HG03097 (cell line): Measurements from ENCODE around the gene CDC42BPA.

Experiments used
- ATAC-seq: cut with Tn5 transposase; IDR thresholded peaks from one replicate; pipeline ENCODE4 v1.9.1; 2021; ENCODE audit not compliant: unreplicated experiment, low FRiP score

CDC42BPA gene

DNA sequence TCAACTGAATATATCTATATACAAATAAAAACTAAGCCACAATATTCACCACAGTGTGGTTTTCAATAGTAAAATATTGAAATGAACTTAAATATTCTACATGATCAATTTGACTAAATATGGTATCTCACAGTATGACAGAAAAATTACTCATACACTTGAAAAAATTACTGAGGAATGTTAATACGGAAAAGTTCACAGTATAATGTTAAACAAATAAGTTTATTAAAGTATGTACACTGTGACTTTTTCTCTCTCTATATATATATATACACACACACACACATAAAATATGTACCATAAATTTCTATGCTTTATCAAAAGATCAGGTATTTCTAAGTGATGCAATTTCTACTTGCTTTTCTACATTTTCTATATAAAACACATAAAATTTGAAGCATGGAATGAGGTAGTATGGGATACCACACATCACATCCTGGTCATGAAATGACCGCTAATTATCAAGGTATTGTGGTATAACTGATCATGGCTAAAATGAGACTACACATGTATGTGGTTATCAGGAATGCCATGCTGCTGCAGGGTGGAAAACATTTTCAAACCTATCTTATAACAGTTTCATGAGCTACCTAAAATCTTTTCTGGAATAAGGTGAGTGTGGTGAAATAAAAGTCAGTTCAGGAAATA, 102.3 kb downstream of the CDC42BPA start:
- no peak for ATAC-seq

DNA sequence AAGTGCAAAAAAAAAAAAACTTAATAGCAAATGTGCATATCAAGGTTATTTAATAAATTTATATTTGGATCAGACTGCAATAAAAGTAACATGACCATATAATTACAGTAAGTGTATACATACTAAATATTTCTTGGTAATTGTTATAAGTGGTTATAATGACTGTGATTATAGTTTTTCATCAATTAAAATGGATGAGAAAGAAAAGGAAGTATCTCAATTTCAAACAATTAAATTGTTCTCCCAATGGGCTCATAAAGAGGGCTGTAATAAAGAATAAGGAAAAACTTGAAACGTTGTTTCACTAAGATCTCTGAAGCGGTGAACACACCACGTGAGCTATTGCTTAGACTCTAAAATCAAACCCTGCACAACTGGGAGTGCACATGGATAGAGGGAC, 104.1 kb downstream of the CDC42BPA start:
- no peak for ATAC-seq

DNA sequence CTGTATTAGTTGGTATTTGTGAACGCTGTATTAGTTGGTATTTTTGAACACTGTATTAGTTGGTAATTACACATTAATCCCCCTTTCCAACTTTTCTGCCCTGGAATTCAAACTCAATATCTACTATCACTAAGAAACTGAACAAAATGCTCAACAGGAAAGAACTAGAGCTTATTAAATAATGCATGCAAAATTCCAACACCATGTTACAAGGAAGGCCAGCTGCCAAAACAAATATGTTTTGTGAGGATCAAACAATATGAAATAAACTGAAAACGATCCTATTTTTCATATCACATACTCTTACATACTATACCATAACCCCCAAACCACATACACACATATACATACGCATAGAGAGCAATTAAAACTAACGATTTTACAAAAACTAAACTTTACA, 104.9 kb downstream of the CDC42BPA start:
- ATAC-seq = no peak

DNA sequence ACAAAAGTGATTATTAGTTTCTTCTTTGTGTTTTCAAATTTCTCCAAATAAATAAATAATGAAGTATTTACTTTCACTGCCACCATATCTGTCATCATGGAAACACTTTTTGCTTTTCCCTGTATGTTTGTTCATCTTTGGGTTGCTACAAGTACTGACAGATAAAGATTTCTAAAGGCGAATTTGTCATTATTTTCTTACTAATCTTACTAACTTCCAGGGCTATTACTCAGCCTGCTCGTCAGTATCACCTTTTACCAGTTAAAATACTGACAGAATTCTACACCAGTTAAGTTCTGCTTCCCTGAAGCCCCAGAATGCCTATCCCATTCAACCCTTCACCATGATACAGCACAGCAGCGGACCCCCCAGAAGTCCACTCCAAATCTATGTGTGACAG, 106.1 kb downstream of the CDC42BPA start:
- no peak for ATAC-seq

DNA sequence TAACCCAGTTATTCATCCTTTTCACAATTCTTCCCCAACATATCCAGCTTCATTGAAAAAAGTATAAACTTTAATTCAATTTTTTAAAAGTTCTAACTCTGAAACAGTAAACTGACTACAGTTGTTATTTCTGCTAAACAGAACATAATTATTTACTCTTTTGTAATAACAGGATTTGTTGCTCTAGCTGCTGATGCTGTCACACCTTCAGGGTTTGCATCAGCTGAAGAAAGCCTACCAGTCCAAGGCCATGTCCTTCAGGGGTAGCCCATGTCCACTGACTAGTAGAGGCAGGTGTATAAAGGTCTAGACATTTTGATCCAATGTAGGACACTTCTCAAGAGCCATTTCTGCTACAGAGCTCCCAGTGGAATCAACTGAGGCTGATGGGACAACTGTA, 107.7 kb downstream of the CDC42BPA start:
- no peak for ATAC-seq

DNA sequence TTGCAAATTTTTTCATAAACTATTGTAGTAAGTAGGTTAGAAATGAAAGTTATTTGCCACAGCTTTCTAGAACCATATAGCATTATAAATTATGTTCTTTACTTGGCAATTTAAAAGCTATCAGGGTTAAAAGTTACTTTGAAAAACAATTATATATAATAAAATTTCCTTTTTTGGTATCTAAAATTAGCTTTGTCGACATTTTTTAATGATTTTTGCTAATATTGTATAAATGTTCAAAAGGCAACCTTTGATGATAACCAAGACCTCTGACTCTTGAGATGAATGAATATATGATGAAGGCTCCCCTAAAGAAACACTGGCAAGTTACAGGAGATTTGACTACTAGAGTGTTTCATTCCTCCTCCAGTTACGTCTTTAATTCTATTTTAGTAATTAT, 121.2 kb downstream of the CDC42BPA start:
- ATAC-seq = no peak

DNA sequence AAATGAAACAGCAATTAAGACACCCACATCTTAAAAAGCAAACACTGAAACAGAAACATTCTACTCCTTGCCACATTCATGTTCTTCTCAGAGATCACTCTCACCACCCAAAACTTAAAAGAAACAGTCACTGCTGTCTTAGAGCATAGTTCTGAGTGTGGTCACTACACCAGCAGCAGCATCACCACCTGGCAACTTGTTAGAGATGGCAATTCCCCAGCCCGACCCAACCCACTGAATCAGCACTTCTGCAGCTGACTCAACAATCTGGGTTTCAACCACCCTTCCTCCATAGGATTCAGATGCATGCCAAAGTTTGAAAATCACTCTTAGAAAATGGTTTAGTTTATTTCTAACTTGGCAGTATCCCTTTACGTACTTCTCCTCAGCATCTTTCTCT, 126.1 kb downstream of the CDC42BPA start:
- peak; percentile 72 for ATAC-seq

DNA sequence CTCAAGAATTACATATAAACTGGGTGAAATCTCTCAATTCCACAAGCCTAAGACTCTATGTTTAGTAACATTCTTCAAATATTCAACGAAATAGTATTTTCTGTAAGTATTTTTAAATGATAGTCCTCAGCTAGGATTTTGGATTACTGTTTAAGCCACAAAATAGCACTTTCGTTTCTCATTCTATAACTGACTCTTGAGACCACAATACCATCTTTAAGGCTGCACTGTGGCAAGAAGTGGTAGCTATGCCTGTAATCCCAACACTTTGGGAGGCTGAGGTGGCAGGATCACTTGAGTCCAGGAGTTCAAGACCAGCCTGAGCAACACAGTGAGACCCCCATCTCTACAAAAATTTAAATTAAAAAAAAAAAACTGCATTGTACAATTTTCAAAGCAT, 126.7 kb downstream of the CDC42BPA start:
- peak; percentile 68 for ATAC-seq

DNA sequence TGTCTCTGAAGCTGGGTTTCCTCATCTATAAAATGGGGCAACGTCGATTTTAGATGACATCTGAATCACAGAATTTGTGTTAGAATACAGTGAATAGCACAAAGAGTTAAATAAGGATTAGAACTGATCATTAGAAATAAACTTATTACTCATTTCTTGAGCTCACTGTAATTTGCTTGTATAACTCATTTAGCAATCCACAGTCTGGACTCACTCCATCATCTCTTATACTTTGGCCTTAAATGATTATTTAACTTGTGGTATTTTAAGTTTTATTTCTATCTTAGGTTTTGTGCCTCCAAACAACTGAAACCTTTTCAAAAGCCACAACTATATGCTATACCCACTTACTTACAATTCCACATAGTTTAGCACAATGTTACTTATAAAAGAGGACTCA, 128.0 kb downstream of the CDC42BPA start:
- no peak for ATAC-seq

DNA sequence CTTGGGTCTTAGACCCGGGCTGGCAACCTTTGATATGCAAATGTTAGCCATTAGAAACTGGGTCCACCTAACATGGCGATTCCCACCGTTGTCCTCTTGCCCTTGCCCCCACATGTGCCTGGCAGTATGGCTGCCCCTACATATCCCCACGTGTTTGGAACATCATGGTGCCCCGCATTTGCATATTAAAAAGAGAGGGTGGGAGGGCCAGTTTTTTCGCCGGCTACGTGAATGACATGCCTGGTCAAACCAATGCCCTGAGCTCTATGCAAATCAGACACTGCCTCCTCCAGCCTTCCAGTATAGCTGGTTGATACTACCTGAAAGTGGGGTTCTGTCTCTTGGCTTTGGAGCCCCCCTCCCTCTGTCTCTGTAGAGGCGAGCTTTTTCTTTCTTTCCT, 133.0 kb downstream of the CDC42BPA start:
- ATAC-seq = no peak

DNA sequence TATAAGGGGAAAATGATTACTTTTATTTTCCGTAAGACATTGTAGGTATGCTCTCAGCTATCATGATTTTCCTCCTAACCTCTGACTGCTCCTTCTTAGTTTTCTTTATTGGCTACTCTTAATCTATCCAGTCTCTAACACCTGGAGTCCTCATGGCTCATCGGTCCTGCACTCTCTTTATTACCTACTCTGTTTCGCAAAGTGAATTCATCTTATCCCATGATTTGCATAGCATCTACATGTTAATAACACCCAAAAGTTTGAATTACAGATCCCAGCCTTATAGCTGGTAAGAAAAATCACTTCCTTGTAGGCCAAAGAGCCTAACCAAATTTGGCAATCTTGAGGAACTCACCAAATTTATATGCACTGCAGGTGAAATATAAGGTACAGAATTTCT, 136.3 kb downstream of the CDC42BPA start:
- ATAC-seq = no peak

DNA sequence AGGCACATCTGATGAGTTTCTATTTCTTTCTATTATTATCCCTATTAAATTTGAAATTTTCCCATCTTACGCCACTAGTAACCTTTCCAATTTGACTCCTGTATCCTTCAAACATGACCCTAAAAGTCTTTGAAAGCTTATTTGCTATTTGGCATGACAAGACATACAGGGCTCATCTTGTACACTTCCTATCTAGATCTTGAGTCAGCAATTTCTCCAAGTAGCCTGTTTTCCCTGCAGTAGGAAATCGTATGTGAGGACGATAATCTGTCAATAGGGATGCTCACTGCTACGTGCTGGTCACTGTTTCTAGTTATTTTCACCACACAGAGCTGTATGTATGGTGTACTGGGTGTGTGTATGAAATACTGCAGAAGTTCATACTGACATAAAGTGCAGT, 142.7 kb downstream of the CDC42BPA start:
- no peak for ATAC-seq

DNA sequence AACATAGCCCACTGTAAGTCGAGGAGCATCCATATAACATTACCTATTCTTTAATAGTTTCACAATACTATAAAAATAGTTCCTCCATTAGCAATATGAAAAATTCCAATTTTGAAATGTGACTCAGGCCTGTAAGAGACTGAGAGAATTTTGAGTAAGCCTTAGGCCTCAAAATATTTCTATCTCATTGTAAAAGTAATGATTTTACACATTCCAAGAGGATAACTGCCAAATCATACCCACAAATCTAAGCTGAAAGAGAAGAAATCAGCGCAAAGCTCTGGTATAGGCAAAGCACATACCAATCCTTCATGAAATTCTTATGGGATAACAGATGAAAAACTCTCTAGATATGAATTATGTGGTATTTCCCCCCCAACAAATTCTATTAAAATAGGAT, 144.1 kb downstream of the CDC42BPA start:
- no peak for ATAC-seq

DNA sequence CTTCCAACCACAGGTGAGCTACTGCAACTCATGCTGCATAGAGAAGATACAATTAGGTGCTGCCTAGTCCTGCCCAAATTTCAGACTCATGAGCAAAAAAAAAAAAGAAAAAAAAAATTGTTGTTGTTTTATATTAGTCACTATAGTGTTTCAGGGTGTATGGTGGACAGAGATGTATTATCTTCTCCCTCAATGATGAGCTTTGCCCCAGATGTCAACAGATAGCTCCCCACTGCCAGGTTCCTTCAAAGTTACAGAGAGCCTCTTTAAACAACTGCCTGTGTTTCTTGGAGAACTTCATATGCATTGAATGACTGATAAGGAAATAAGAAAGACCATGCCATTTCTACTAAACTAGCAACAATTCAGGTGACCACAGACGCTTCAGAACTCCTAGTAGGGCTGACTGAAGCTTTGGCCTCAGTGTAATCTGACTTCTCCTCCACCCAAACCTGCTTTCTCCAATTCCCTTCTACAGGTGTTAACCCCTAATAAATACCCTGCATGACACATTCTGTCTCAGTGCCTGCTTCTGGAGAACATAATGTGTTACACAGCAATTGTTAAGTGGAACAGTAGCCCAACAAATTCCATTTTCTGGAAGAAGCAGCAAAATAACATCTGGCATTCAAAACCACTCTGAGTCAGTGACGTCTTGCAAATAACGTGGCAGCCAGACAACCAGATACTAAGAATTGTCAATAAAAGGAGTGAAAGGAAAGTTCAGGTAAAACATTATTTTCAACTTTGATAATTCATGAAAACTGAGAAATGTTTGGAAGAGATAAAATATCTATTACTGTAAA, 147.7 kb downstream of the CDC42BPA start:
- no peak for ATAC-seq

DNA sequence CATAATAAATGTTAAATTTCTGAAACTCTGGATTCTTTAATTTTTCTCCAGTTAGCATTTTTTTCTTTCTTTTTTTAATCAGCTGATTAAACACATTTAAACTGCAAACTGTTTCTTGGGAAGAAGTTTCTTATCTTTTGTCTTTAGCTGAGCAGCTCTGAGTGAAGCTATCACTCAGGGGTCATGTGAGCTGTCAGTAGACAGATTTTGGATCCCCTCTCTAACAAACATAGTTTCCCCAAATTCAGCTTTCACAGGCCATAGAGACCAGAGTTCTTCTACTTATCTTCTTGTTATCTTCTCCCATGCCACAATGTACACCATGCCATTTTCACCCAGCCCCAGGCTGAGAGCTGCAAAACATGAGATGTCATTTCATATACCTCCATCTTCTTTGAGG, 148.9 kb downstream of the CDC42BPA start:
- no peak for ATAC-seq

DNA sequence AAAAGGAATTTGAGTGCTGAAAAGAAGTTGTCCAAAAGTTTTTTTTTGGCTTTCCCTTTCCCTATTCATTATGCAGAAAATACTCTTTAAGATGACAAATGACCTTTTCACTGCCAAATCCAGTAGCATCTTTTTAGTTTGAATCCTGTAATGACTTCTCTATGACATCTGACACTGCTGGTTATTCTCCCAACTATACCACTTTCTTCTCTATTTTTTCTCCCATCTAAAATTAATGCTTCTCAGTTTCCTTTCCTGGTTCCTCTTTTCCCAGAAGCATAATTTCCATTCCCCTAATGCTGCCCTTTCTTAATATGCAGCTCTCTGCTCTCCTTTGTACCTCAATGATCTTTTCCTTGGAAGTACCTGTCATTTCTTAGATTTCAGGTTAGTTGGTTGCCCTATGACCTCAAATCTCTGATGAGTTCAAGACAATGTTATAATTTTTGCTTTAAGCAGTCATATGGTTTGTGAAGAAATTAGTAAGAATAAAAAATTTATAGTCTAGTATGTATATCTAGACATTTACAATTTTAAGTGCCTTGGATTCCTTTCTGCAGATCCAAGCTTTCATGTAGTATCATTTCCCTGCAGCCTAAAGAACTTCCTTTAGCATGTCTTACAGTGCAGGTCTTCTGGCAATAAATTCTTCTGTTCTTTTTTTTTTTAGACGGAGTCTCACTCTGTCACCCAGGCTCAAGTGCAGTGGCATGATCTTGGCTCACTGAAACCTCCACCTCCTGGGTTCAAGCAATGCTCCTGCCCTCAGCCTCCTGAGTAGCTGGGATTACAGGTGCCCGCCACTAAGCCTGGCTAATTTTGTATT, 150.8 kb downstream of the CDC42BPA start:
- ATAC-seq = no peak

DNA sequence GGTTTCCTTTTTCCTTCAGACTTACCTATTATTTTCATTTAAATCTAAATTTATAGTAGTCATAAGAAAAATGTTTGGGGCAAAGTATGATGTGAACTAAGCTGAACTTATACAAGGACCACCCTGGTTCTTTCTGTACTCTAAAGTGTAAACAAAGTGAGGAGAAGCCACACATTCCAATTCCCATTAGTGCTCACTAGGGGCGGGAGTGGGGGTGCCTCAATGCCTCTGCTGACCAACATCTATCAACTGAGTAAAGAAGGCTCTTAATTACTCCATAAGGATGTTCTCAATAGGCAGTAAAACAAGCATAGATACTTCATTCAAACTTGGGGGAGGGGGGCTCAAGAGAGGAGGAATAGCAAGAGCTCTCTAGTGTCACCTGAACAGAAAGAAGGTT, 151.7 kb downstream of the CDC42BPA start:
- ATAC-seq = no peak

DNA sequence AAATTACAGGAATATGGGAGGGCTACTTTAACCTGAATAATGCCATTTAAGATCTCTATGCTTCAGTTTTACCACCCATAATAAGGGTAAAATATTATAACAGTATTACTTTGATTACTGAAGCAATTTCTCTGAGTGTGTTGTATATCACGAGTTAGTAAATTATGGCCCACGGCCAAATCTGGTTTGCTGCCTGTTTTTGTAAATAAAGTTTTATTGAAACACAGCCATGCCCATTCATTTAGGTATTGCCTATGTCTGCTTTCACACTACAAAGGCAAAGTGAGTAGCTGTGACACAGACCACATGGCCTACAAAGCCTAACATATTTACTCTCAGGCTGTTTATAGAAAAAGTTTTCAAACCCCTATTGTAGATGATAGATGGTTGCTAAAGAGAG, 156.8 kb downstream of the CDC42BPA start:
- no peak for ATAC-seq

DNA sequence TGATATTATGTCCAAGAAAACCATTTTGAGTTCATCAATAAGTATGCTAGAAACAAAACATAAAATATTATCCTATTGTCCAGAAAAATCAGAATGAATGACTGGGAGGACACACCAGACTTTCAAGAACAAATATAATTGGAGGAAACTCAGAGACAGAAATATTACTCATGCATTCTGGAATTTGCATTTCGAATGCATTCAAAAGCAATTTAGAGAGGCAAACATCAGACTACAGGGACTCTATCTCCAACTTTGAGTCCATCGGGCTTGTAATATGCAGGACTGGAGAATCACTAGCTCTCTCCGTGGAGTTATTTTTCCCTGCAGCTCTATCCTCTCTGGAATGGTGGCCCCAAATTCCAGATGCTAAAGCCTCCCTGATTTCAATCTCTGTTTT, 161.8 kb downstream of the CDC42BPA start:
- no peak for ATAC-seq

DNA sequence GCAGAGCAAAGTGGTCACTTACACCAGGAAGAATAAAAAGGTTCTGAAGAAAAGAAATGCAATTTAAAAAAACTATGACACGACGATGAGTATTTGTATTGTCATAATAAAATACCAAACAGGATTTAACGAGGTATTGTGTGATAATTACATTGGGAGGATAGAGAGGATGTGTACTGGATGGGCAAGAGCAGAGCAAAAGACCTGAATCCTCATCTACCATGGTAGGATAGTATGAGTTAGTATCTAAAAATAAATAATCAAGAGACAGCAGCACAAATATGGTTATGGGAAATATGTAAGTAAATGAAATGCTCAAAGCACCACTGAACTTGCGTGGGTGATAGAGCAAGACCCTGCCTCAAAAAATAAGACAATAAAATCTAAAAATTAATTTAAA, 162.6 kb downstream of the CDC42BPA start:
- no peak for ATAC-seq

DNA sequence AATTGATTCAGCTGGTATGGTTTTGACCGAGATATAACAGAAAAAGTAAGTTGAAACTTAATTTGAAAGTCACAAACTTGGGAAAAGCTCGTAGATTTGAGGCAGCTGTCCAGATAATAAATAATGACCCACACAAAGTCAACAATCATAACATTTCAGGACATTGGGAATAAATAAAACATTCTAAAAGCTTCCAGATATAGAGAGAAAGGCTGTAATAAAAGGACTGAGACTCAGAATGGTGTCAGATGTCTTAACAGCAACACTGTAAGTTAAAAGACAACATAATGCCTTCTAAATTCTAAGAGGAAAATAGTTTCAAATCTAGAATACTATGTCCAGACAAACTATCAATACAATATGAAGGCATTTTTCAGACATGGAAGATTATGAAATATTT, 163.3 kb downstream of the CDC42BPA start:
- ATAC-seq = no peak

DNA sequence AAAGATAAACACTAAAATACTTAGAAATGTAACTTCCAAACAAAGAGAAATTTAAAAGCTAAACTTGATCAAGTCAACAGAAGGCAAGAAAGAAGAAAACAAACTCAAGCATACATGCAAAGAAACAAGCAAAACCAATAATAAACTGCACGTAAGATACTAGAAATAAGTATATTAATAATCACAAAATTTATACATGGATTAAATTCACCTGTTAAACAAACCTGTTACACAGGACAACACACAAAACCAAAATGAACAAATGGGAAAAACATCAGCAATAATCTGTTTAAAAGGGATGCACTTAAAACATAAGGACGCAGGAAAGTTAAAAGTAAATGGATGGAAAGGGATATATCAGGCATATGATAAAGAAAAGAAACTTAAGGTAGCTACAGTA, 165.8 kb downstream of the CDC42BPA start:
- ATAC-seq = no peak
